KMS-11 (cell line): ENCODE measurements around the gene DCAF12.

Source experiments
- H2AFZ ChIP-seq: fragments of 200-600 bp; sonication (generic); 2 replicates; pipeline ENCODE4 v1.6.1; 2016; ENCODE audit warnings: antibody characterized with exemption, mixed run types, low read depth
- H3K27ac ChIP-seq: fragments of 200-600 bp; sonication (generic); 2 replicates; pipeline ENCODE4 v1.6.1; 2016; ENCODE audit warnings: mild to moderate bottlenecking, mixed run types
- H3K27me3 ChIP-seq: fragments of 200-600 bp; sonication (generic); 2 replicates; pipeline ENCODE4 v1.6.1; 2017; ENCODE audit warnings: mild to moderate bottlenecking, low read depth, mixed run types, moderate library complexity; ENCODE audit not compliant: insufficient read depth
- H3K36me3 ChIP-seq: fragments of 200-600 bp; sonication (generic); 2 replicates; pipeline ENCODE4 v1.6.1; 2017; ENCODE audit warnings: mild to moderate bottlenecking, mixed run types; ENCODE audit not compliant: insufficient read depth
- H3K4me1 ChIP-seq: fragments of 200-600 bp; sonication (generic); 2 replicates; pipeline ENCODE4 v1.6.1; 2016; ENCODE audit warnings: mild to moderate bottlenecking, low read depth, mixed run types; ENCODE audit not compliant: poor library complexity, severe bottlenecking
- H3K4me2 ChIP-seq: fragments of 200-600 bp; sonication (generic); 2 replicates; pipeline ENCODE4 v1.7.0; 2016; ENCODE audit warnings: mild to moderate bottlenecking, mixed run types
- H3K4me3 ChIP-seq: fragments of 200-600 bp; sonication (generic); IDR thresholded peaks from 2 replicates; pipeline ENCODE4 v1.6.1; 2017; ENCODE audit warnings: low read depth, low read length, mixed read lengths; ENCODE audit not compliant: insufficient read depth
- H3K79me2 ChIP-seq: fragments of 200-600 bp; sonication (generic); 2 replicates; pipeline ENCODE4 v1.6.1; 2016; ENCODE audit warnings: low read depth, mixed run types; ENCODE audit not compliant: insufficient read depth
- H3K9ac ChIP-seq: fragments of 200-600 bp; sonication (generic); 2 replicates; pipeline ENCODE4 v1.6.1; 2016; ENCODE audit warnings: mild to moderate bottlenecking, mixed run types
- H4K20me1 ChIP-seq: fragments of 200-600 bp; sonication (generic); 2 replicates; pipeline ENCODE4 v1.6.1; 2016; ENCODE audit warnings: mild to moderate bottlenecking, mixed run types; ENCODE audit not compliant: insufficient read depth
- CTCF ChIP-seq: fragments of 200-600 bp; sonication (generic); conservative IDR thresholded peaks from 2 replicates; pipeline ENCODE4 v1.6.1; 2017; ENCODE audit warnings: low read depth, mild to moderate bottlenecking, antibody characterized with exemption, low read length, moderate library complexity, mixed read lengths

DCAF12 gene

GRCh38 chr9:34119713-34120112 lies 6.8 kb downstream of the DCAF12 start:
- H3K36me3 ChIP-seq: peaks cover 6% of the 10 kb centered on the region; the same call in 1 of the 2 replicates
- no peak overlapping the region for H3K27ac ChIP-seq
- H3K4me3 ChIP-seq: no peak overlapping the region
- peaks cover 9% of the 10 kb centered on the region for H3K4me1 ChIP-seq
- no peak overlapping the region for H2AFZ ChIP-seq
- TF ChIP-seq CTCF: no peak
- peaks cover 34% of the 10 kb centered on the region for H3K79me2 ChIP-seq
- H4K20me1 ChIP-seq: peaks cover 5% of the 10 kb centered on the region; the same call in 1 of the 2 replicates
- H3K4me2 ChIP-seq: no peak overlapping the region
- no peak overlapping the region for H3K9ac ChIP-seq
- H3K27me3 ChIP-seq: no peaks in the 10 kb centered on the region

GRCh38 chr9:34114436-34114835 lies 12.1 kb downstream of the DCAF12 start:
- Histone ChIP-seq H3K4me3 (no peak overlapping the region), H3K4me2 (no peak overlapping the region), H3K27ac (no peak overlapping the region), H2AFZ (no peak overlapping the region), H3K4me1 (no peaks in the 10 kb centered on the region), H4K20me1 (no peaks in the 10 kb centered on the region), H3K79me2 (no peaks in the 10 kb centered on the region), H3K9ac (no peak overlapping the region), H3K36me3 (no peaks in the 10 kb centered on the region; the same call in 1 of the 2 replicates), H3K27me3 (no peaks in the 10 kb centered on the region)
- no peak for TF ChIP-seq CTCF

GRCh38 chr9:34106110-34106509 lies 20.4 kb downstream of the DCAF12 start:
- Histone ChIP-seq H3K36me3 (peaks cover 12% of the 10 kb centered on the region; the same call in 1 of the 2 replicates), H3K79me2 (no peaks in the 10 kb centered on the region), H2AFZ (no peak overlapping the region), H3K9ac (no peak overlapping the region), H4K20me1 (no peaks in the 10 kb centered on the region), H3K4me1 (no peaks in the 10 kb centered on the region), H3K4me3 (no peak overlapping the region), H3K27ac (no peak overlapping the region), H3K4me2 (no peak overlapping the region), H3K27me3 (no peaks in the 10 kb centered on the region)
- TF ChIP-seq CTCF: no peak

- Histone ChIP-seq H3K36me3 (peaks cover 12% of the 10 kb centered on the region; the same call in 1 of the 2 replicates), H3K4me3 (no peak overlapping the region), H3K27ac (no peak overlapping the region), H2AFZ (no peak overlapping the region), H3K9ac (no peak overlapping the region), H3K4me2 (no peak overlapping the region), H3K79me2 (no peaks in the 10 kb centered on the region), H3K27me3 (no peaks in the 10 kb centered on the region), H3K4me1 (no peaks in the 10 kb centered on the region), H4K20me1 (no peaks in the 10 kb centered on the region)
- TF ChIP-seq CTCF: no peak
These were observed 23.7 kb downstream of the DCAF12 start for GRCh38 chr9:34102796-34103195.

- Histone ChIP-seq H3K79me2 (no peaks in the 10 kb centered on the region), H3K9ac (no peak overlapping the region), H2AFZ (no peak overlapping the region), H3K4me2 (no peak overlapping the region), H3K4me1 (peaks cover 6% of the 10 kb centered on the region), H4K20me1 (no peaks in the 10 kb centered on the region), H3K4me3 (no peak overlapping the region), H3K27ac (no peak overlapping the region), H3K27me3 (no peaks in the 10 kb centered on the region), H3K36me3 (peaks cover 4% of the 10 kb centered on the region; the same call in 1 of the 2 replicates)
- no peak for TF ChIP-seq CTCF
These were observed 28.2 kb downstream of the DCAF12 start for GRCh38 chr9:34098307-34098706.
